ENCODE data around the gene HOMER2.
"Not testable (repeated sequence)": the region's sequence is repeated elsewhere in the genome, so short reads cannot be mapped to it uniquely, and the experiment has no call there.

Gene HOMER2

DNA sequence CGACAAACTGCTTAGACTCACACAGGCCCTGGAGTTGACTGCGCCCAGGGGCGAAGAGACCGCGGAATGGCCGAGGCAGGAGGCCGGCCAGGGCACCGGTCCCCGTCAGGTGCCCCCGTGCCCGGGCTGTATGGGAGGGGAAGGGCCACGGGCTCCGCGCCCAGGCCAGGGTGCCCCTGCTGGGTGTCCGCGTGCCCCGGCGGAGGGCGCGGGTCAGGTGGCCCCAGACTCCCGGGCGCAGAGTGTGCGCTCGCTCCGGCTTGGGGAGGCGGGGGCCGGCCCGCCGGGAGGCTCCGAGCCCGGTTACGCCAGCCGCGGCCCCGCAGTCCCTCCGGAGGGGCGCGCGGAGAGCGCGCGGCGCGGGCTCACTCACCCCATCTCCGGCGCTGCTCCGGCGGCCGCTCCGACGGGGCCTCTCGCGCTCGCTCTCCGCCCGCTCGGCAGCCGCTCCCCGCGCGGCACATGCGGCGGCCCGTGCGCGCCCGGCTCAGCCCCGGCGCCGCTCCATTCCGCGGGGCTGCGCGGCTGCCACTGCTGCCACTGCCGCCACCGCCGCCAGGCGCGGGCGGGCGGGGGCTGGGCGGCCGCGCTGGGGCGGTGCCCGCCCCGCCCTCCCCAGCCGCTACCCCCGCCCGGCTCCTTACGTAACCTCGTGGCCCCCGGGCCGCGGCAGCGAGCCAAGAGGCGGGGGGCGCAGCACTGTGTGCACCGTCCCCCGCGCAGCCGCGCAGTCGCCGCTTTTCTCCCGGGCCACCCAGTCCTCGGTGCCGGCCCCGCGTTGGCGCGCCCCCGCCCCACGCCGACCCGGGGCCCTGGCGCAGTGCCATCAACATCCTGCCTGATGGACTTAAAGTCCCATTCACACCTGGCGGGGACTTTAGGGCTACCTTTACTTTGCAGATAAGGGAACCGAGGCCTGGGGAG, at the start of gene HOMER2:
Gene HOMER2 (minus strand): TSS at position 563 of the 924 bp plus-strand sequence. CDS start 185 bp downstream, at position 378.
- peak; percentile 58 for DNase-seq

DNA sequence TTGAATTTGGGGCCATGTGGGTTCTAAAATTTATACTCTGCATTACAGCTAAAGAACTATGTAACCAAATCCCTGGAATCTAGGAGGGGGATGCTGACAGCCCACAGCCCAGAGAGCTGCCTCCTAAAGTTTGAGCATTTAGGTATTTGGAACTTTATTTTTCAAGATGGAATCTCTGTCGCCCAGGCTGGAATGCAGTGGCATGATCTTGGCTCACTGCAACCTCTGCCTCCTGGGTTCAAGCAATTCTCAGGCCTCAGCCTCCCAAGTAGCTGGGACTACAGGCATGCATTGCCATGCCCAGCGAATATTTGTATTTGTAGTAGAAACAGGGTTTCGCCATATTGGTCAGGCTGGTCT, 48.1 kb upstream of the HOMER2 start:
- not testable (repeated sequence) for DNase-seq

GRCh38 chr15:82999905-83000671, 47.6 kb upstream of the HOMER2 start:
- DNase-seq = peak; percentile 91

- DNase-seq = no peak
These were observed 46.9 kb upstream of the HOMER2 start for GRCh38 chr15:82999426-82999825.

DNA sequence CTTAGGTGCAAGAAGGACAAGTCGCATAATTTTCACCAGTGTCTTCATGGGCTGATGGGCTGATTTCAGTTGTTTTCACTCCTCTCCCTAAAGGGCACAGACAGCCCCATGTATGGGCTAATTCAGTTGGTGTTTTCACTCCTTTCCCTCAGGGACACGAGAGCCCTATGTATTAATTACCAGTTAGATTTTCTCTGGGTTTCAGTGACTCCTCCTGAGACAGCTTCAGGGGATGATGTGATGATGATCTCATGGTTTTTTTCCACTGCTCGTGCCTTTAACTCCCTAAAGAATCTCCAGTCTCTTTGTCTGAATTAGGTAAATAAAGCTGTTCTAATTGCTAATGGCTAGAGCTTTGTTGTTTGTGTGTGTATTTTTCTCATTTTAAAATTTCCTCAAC, 43.4 kb upstream of the HOMER2 start:
- no peak for DNase-seq

GRCh38 chr15:82995076-82995475, 42.6 kb upstream of the HOMER2 start:
- DNase-seq = no peak

- DNase-seq = no peak
These were observed 40.6 kb upstream of the HOMER2 start for GRCh38 chr15:82993144-82993543.

DNA sequence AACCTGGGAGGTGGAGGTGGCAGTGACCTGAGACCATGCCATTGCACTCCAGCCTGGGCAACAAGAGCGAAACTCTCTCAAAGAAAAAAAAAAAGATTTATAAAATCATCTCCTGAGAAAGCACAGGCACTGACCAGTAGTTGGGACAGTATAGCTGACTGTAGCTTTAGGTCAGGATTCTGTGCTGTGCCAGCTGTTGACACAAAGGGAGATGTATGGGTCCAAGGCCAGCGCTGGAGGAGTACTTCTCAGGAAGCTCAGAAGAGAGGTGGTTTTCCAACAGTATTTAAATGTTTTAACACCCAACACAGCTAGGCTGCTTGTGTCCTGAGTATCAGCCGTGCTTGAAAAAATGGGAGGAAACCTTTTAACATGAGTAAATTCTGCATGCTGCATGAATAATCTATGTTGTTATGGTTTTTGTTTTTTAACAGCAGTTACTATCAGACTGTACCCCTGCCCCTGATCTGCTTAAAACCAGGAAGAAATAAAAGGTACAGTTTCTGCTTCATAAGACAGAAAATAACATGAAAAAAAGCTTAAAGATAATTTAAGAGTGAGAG, 40.0 kb upstream of the HOMER2 start:
- no peak for DNase-seq

- DNase-seq = peak; percentile 58
These were observed 33.9 kb upstream of the HOMER2 start for GRCh38 chr15:82986442-82986780.

DNA sequence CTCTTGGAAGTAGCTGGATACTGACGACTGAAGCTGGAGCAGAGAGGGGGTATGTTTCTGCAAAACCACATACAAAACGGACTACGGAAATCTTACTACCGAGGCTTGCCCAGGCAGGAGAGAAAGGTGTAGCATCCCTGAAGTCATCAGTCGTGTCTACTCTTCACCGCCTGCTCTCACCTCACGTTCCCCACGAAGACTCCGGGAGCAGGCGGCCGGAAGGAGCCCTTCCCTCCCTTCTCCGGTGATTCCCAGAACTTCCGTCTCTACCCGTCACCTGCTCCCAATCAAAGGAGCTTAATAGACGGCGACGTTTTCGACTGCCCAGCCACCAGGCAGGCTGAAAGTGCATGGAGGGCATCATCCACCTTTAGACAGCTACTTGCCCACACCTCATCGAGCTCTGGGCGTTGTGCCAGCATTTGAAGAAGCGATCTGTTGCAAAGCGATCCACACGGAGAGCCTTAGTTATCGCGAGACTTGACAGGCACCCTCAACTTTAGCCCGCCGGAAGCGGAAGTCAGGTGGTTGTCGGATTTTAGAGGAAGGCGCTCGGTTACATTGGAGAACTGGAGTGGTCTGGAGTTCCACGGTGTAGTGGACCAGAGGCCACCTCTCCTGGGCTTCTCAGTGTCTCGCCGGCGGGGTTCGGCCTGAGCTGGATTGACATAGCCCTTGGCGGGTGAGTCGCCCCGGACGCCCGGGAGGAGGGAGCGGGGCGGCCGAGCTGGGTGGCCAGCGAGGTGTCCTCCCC, 33.3 kb upstream of the HOMER2 start, which contains the start of gene RAMAC:
Gene RAMAC (plus strand): TSS at position 523 of the 754 bp plus-strand sequence. CDS start 2,809 bp downstream, outside the sequence.
- DNase-seq = peak; percentile 99

DNA sequence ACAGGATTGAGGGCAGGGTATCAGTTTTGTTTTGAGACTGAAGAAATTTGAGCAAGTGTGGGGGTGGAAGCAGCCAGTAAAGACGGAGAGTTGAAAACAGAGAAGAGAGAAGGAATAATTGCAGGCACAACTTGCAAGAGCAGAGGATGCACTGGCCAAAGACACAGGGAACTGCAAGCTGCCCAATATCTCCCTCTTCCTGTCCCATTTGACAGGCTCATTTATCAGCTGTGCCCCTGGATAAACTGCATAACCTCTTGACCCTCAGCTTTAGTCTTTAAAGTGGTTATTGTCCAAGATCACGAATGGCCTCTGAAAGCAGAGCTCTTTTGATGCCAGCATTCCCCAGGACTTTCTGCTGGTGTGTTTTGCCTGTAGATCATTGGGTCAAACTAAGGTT, 28.5 kb upstream of the HOMER2 start:
- no peak for DNase-seq

GRCh38 chr15:82979726-82980125, 27.2 kb upstream of the HOMER2 start:
- DNase-seq = no peak

GRCh38 chr15:82978438-82978837, 25.9 kb upstream of the HOMER2 start:
- no peak for DNase-seq

GRCh38 chr15:82977076-82977475, 24.6 kb upstream of the HOMER2 start:
- peak; percentile 48 for DNase-seq

DNA sequence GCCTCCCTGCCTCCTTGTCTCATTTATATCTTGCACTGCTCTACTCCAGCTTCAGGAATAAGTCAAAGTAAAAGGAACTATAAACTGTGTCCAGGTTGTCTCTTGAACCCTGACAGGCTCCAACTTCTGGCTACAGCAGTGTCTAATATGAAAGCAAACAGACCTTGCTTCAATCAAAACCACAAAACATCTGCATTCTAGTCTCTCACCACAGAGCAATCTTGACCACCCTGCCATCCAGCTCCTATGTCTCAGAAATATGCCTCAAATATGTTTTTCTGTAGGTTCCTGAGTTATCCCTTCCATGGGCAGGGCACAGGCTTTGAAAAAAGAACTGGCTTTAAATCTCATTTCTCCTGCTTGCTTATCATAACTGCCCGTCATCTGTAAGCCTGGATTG, 20.5 kb upstream of the HOMER2 start:
- DNase-seq = no peak

DNA sequence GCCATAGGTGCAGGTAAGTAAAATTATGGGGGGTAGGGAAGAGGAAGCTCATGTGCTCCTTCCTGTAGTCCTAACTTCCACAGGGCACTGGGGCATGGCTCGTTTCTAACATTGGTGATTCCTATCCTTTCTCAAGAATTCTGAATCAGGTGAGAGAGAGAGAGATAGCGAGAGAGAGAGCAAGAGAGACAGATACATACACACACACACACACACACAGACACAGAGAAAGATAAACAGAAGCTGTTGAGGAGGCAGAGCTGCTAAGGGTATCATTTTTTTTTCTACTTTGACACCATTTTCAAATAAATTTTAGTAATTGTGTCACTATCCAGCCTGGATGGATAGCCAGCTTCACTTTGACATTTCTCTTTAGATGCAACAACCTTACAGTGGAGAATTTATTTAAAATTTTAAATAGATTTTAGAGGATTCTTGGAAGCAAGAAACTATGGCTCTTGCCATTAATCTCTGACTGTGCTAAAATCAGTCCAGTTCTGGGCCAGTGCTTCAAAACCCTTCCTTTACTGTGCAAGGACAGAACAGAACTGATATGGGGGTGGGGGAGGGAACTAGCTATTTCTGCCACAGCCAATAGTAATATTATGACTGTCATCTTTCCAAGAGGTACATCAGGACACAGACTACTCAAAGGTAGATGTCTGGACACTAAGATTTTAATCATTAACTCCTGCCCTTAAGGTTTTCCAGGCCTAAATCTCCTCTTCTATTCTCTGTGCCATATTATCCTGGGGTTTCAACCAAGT, 18.9 kb upstream of the HOMER2 start:
- DNase-seq = no peak

DNA sequence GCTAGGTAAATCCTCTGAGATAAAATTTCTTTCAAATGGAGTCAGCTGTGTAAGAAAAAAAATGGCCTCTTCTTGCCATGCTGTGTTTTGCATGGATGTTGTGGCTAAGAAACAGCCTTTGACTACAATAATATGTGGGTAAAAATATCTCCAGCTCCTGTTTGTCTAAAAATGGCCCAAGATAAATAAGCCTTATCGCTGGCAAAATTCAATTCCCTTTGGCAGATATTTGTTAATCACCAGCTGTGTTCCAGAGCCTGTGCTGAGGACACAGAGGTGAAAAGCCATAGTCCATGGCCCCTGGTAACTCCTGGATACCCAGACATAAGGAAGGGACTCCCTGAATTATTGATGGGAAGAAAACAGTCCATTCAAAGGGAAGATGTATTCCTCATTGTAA, 18.2 kb upstream of the HOMER2 start:
- no peak for DNase-seq

- no peak for DNase-seq
These were observed 17.7 kb upstream of the HOMER2 start for GRCh38 chr15:82970078-82970686.

DNA sequence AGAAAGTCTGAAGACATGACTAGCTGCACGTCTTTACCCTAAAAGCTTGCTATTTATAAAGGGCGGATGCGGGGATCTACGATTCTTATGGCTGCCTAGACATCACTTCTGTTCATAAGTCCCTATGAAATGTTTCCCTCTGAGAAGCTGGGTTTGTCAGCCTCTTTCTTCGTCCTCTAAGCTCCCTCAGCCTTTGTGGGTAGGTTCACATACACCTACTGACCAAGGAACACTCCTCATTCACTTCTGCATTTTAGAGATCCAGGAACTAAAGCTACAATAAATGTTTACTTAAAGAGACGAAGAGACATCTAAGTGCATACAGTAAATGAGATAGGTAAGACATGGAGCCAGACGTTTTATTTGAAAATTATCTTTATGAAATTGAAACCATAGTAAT, 16.8 kb upstream of the HOMER2 start:
- DNase-seq = no peak

DNA sequence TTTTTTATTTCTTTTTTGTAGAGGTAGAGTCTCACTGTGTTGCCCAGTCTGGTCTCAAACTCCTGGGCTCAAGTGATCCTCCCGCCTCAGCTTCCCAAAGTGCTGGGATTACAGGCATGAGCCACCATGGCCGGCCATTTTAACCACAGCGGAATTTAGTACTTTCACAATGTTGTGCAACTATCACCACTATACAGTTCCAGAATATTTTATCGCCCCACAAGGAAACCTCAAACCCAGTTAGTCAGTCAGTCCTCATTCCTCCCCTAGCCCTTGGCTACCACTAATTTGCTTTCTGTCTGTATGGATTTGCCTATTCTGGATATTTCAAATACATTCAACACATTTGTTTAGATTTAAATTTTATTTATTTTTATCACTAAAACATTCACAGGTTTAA, 15.5 kb upstream of the HOMER2 start:
- peak; percentile 58 for DNase-seq

DNA sequence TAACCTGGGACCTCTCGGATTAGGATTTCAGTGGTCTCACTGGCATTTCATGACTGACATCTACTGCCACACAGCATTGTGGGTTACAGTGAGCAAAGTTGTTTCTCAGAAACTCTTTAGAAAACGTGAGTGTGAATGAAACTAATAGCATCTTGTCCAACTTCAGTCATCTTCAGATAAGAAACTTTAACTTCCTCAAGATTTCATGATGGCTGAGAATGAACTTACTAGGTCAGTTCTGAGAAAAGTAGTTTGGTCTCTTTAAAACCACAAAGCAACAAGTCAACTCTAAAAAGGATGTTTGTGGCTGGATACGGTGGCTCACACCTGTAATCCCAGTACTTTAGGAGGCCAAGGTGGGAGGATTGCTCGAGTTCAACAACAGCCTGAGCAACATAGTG, 14.2 kb upstream of the HOMER2 start:
- DNase-seq = peak; percentile 46

DNA sequence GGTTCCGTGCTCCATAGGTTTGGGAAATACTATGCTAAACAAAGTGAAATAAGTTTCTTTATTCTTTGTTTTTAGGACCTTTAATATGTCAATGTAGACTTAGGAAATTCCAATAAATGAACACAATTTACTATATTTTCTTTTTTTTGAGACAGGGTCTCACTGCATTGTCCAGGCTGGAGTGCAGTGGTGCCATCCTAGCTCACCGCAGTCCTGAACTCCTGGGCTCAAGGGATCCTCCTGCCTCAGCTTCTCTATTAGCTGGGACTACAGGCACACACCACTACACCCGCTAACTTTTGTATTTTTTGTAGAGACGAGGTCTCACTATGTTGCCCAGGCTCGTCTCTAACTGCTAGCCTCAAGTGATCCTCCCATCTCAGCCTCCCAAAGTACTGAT, 12.4 kb upstream of the HOMER2 start:
- DNase-seq = no peak

All from hematopoietic multipotent progenitor cell treated with erythropoietin and hydrocortisone succinate and interleukin-3 and kit ligand, for 6 days (in vitro differentiated cells).